ENCODE measurements around the gene UBAP1L.
"Not testable (repeated sequence)": the region's sequence is repeated elsewhere in the genome, so short reads cannot be mapped to it uniquely, and the experiment has no call there.

The UBAP1L gene

DNA sequence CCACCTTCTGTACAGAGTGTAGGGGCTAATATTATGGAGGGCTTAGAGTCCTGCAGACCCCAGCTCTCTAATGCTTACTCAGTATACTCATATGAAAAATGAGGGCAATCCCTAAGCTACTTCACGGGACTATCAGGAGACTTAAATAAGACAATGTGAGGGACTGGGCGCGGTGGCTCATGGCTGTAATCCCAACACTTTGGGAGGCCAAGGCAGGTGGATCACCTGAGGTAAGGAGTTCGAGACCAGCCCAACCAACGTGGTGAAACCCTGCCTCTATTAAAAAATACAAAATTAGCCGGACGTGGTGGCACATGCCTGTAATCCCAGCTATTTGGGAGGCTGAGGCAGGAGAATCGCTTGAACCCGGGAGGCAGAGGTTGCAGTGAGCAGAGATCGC lies 15.2 kb downstream of the UBAP1L start:
- DNase-seq: not testable (repeated sequence)

DNA sequence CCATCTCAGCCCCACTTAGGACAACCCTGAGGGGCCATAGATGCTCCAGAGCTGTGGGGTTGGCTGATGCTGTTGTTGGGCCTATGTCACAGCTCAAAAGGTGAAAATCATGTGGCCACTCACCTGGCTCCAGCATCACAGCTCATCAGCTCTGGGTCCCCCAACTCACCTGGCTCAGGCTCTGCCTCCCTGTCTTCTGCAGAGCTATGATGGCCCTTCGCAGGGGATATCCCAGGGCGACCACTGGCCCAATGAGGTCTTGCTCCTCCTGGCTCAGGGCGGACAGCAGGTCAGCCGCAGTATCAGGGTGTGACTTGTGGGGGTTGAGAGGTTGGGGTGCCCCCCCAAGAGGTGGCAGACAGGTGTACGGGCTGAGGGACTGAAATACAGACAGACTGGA lies 15.7 kb downstream of the UBAP1L start:
- no peak for DNase-seq

DNA sequence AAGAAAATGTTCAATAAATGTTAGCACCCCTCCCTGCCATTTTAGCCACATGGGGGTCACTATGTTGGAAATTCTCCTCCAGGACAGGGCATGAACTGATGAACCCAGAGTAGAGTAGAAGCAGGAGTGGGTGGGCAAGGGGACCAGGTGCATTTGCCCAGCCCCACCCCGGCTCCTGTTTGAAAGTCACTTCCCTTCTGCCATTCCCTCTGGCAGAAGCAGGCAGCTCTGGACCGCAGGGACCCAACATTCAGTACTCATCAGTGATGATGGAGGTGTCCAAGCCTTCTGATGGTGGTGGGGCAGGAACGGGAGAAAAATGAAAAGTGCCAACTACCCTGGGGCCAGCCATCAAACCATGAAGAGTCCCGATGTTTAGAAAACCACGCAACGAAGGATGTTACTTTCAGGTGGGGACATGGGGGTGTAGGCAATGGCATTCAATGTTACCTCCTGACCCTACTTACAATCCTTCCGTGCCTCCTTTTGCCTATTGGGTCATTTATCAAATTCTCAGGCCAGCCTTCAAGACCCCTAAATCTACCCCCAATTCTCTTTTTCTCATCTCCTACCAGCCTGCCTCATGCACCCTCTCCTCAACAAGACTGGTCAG lies 17.2 kb downstream of the UBAP1L start:
- DNase-seq: no peak

DNA sequence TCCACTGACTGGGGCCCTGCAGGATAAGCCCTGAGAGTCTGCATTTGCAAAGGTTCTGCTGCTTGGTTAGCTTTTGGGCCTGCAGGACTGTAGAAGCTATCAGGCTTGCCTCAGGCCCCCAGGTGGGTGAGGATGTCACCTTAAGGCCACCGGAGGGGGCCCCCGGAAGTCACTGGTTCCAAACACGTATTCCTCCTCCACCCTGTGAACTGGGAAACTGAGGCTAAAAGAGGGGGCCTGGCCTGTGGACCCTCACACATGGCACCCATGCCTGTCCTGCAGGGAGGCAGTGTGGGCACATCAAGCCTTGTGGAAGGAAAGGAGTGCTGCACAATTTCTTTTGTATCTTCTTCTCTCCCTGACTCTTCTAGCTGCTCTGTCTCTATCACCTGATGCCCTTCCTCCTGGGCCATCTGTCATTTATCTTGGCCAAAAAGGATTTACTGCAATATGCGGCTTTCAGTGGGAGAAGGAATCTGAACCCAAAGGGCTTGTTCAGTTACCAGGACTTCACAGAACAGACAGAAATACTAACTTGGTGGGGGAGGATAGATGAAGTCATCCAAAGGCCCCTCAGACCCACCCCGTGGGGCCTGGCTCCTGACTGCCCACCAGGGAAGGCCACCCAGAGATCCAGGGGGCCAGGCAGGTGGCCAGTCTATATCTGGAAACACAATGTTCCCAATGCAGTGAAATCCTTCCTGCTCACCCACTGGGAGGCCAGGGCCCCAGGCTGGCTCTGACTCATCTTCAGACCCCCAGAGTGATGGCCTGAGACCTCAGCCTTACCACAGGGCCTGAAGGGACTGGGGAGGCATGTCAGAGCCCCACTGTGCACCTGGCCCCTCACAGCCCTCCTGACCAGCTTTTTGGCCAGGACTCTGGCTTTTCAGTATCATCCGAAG lies 18.3 kb downstream of the UBAP1L start:
- no peak for DNase-seq

DNA sequence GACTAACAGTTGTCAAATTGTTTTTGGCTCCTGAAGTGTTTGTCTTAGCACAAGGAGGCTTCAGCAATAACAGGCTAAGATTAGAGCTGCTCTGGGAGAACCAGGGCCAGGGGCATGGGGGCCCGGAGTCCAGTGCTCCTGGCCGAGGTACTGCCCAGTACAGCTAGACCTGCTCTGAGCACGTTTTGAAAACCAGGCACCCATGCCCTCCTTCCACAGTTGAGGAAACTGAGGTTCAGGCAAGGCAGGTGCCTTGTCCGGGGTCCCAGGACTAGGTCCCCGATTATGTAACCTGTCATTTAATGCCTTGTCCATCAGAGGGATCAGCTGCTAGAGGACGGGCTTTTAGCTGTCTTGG lies 19.3 kb downstream of the UBAP1L start:
- DNase-seq: no peak

DNA sequence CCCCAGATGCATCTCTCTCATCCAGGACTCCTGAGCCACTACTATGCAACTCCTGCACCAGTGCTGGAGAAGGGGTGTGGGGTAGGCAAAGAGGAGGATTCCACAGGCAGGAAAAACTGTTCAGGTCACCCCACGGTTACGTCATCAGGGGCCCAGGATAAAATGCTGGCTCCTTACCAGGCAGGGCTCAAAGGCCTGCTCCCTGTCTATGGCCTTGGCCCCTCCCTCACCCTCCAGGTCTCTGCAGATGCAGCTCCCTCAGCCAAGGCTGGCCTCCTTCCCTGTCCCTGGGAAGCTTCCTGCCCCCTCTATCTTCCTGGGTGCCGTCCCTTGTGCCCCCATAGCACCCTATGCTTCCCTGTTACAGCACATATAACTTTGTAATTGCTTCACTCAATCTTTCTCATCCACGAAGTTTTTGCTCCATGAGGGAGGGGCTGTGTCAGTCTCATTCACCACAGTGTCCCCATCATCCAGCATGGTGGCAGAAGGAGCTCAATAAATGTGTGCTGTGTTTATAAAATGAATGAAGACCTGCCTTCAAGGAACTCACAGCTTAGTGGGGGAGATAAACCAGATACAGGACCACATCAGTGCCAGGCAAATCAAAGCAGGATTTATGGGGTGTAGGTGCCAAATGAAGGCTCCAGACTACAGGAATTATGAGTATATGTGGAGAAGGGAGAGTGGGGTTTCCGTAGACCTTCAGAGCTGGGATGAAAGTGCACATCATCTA lies 19.8 kb downstream of the UBAP1L start:
- DNase-seq: no peak

DNA sequence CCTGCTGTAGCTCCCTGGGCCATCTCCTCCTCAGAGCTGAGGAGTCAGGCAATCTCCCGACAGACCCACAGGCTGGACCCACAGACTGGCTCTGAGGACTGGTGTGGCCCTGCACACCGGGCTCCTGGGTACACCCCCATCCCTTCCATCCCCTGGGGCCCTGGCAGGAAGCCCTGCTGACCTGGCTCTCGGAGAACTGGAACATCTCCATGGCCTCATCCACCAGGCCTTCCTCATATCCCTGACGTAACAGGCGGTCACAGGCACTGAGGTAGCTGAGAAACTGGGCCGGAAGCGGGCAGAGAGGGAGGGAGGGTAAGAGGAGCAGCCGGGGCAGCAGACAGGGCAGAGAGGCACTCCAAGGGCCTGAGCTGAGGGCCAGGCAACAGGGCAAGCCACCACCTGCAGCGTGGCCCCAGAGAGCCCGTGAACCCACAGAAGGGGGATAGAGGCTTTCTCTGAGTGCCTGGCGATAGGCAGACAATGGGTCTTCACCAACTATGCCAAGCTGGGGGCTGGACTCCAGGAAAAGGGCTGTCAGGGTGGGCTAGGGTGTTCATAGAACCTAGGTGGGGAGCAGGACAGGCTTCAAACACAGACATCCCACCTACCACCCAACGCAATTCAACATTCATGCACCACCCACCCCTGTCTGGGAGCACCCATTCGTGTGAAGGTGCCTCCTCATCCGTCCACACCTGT lies 20.6 kb downstream of the UBAP1L start:
- DNase-seq: no peak

DNA sequence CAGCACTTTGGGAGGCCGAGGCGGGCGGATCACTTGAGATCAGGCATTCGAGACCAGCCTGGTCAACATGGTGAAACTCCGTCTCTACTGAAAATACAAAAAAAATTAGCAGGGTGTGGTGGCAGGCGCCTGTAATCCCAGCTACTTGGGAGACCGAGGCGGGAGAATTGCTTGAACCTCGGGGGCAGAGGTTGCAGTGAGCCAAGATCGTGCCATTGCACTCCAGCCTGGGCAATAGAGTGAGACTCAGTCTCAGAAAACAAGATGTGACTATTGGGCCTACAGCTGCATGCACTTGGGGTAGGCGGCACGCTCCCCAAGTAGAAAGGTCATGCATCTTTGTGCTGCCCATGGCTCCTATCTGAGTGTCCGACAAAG lies 21.2 kb downstream of the UBAP1L start:
- DNase-seq: not testable (repeated sequence)

DNA sequence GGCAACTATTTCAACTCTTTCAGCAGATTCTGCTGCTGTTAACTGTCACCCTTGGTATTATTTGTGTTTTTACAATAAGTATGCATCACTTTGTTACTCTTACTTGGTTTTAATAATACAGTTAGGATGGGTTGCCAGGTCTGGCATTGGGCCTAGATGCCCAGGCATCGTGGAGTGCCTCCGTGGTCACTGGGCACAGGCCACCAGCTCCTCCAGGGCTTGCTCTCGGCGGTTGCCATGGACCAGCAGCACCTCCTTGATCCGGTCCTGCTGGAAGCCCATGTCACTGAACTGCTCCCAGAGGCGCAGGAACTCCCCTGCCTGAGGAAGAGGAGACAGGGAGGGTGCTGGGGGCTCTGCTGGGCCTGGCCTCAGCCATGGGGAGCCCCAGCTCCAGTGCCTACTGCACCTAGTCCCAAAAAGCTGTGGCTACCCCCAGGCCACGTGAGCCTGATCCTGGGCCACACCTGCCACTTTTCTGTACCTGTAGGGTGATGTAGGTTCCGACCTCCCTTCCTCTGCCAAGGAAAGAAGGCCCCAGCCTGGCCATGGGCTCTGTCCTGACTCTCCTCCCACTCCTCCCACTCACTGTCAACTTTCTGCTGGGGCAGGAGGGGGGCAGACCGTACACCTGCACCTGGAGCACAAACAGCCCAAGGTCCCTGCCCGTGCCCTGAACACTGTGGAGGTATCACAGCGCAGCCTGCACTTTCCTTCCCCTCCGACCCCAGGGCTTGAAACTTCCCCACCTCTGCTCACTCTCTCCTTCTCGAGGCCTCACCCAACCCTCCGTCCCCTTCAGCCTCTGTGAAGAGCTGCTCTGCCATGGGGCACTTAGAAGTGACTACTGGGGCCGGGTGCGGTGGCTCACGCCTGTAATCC lies 21.8 kb downstream of the UBAP1L start:
- DNase-seq: no peak

DNA sequence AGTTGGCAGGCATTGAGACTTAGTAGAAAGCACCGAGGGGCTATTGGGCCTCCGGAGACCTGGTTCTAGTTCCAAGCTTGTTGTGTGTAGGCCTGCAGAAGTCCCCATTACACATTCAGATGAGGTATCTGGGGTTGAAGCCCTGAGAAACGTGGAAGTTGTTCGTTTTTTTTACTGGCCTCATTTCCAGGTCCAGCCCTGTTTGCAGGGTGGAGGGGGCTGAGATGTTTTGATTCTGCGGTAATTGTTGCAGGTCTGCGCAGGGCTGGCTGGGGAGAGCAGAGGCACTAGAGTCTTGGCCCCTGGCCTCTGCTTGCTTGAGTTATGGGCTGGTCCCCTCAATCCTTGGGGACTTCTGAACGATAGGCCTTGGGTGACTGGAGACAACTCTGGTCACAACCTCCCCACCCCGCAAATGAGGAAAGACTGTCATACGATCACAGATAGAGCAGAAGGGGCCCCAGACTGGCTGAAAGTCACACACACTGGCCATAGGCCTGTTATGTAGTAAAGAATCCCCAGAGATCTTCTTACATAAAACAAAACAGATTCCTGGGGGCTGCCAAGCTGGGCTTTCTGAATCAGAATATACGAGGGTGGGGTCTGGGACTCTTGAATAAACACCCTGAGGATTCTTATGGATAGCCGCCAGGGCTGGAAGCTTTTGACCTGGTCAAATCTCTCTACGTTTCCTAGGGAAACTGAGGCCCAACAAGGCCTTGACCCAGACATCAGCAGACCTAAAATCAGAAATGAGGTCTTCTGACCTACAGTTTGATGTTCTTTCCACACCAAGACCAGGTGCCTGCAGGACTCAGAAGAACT lies 22.8 kb downstream of the UBAP1L start:
- DNase-seq: no peak

DNA sequence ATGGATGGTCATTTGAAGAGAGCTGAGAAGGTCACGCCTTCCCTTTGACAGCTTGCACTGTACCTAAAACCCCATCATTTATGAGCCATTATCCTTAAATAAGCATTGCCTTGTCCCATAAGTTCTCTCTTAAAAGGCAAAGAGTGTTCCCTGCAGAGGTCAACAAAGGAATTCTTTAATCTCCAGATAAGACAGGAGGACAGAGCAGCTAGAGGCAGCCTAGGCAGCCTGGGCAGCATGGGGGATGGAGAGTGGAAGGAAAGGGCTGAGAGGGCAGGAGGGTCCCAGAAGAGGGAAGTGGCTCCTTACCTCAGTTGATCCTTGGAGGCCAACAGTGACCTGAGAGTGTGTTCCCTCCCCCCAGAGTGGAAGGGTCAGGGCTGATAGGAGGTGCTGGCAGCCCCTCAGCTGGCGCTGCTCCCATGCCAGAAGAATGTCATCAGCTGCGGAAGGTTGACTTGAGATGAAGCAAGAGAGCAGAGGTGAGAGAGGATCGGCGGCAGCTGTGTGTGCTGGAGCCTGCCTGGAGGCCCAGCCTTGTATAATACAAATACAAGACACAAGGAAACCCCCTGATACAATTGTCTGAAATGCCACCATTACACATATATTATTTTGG lies 25.7 kb downstream of the UBAP1L start:
- DNase-seq: no peak

DNA sequence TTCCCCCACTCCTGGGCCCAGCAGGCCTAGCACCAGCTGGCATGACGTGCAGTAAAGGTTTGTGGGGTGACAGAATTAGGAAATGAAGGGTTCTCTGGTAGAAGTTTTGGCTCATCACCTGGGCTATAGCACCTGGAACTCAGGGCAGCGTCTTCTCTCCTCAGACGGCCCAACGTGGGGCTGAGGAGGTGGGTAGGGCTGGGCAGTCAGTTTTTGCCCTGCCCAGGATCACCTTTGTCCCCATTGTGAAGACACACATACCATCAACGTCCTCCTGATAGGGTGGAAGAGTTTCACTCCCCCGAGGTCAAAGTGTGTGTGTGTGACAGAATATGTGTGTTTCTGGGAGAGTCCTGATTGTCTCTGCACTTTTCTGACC lies 26.4 kb downstream of the UBAP1L start:
- DNase-seq: no peak

DNA sequence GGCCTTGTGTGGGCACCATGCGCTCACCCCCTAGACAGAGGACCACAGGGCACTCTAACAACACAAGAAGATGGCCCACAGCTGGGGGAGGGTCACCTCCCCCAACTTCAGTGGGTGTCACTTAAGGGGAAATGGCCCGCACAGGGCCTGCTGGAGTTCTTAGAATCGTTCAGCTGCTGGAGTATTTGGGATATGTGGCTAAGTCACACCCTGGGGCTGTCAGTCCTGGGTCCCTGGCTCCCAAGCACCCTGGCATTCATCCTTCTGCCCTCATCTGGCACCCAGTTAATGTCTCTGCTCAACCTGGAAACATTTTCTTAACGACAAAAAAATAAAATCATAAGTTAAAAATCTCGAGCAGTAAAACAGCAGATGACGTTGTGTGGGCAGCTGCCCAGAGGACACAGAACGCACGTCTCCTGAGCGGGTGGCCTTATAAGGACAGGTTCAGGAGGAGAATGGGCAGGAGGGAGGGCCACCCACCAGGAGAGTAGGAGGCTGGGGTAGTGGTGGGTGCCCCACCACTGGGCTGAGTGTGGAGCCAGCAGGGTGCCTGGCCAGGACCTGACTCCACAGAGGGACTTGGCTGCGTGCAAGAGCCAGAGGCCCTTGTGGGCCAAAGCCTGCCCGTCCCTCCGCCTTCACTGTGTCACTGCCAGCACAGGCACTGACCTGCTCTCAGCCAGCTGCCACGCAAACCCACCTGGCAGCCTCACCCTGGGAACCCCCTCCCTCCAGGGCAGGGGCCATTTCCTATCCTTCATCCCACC lies 26.9 kb downstream of the UBAP1L start:
- no peak for DNase-seq

DNA sequence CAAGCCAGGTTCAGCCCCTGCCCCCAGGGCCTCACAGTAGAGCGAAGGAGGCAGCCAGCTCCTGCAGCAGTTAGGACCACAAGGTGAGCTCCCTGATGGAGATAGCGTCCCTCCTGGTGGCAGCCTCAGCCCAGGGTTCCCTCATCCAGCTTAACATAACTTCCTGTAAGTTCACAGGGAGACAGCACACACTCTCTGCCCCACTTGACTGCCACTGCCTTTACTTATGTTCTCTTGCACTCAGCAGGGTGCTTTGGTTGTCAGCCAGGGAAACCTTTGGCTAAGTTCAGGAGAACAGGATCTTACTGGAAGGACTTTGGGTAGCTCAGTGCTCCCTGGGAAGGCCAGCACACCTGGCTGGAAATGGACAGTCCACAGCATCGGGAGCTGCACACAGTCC lies 27.6 kb downstream of the UBAP1L start:
- DNase-seq: no peak

DNA sequence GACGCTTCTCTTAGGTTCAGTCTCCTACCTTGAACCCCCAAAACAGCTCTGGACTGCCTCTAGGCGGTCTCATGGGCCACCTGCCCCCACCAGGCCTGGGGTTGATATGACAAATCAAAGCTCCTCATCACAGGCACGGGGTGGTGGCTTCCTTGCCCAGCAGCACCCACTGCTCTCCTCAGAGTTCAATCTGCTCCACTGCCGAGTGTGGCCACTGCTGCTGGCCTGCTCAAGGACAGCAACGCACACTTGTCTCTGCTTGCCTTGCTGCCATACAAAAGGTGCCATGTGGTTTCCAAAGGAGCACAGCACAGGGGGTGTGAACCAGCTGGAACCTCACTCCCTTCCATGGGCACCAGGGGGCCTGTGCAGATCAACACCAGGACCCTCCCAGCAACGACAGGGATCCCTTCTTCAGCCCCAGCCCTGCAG lies 28.3 kb downstream of the UBAP1L start:
- no peak for DNase-seq

DNA sequence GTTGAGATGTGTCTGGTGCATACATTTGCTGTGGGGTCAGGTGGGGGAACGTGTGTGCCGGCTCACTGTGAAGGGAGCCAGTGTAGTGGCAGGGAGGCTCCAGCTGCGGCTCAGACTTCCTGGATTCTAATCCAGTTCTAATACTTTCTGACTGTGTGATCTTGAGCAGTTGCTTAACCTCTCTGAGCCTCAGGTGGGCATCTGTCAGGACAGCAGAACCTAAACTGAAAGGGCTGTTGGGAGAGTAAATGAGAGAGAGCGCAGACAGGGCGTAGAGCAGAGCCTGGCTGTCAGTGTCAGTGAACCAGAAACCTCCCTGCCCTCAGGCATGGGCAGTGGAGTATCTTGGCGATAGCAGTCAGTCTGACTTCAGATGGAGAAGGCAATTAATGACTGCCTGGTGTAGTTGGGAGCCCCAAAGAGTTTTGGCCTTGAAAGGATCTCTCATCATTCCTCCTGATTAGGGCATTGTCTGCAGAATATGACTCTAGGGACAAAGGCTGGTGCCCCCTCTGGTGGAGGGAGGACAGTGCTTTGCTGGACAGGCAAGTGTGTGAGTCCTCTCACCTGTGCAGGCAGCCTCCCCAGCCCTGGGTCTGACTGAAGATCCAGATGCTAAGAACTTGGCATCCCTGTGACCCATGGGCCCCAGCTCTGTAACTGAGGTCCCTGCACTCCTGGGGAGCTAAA lies 28.9 kb downstream of the UBAP1L start:
- no peak for DNase-seq

DNA sequence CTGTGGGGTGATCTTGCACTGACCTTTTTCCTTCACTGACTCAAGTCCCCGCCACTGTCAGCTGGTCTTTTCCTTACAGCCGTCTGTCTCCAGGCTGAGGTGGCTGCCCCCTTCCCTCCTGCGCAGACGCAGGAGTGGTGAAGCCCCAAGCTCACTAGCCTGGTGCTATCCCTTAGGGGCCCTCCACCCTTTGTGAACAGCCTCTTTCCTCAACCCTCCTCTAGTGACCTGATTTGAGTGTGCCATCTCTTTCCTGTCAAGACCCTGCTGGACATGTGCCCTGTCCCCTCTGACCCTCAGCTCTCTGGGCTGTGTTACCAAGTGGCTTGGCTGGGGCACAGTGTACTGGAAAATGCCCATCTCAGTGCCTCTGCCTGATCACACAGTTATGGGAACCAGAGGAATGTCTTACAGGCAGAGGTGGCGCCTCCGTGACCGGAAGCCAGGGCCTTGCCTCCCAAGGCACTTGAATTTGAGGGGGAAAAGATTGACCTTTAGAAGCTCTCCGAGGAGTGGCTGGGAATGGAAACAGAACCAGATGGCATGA lies 29.7 kb downstream of the UBAP1L start:
- no peak for DNase-seq

DNA sequence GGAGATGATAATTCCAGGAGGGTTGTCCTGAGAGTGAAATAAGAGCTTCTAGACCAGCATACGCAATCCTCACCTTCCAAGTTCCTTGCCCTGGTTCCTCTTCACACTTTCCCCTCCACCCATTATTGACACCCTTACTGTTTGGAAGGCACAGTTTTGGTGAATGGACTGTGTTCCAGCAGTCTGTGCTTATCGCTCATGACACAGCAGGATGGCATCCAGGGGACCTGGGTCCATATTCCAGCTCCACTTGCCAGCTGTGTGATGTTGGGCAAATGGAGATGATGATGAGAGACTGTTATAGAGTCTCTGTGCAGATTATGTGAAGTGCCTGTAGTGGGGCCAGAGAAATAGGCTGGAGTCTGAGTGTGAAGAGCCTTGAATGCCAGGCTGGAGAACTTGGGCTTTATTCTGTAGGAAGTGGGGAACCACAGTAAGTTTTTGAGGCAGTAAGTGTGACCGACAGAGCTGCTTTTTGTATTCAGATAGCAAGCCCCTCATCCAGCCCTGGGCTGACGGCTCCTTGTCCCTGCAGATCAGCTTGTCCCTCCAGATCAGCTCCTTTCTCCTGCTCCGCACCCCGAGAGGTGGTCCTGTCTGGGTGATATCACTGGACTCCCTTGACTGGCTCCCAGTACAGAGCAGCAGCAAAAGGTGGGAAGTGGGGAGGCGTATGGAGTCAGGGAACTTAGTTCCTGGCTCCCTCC lies 30.3 kb downstream of the UBAP1L start:
- no peak for DNase-seq
